GM21576 (cell line): ENCODE data around the gene BRD3.

Experiments used
- ATAC-seq: cut with Tn5 transposase; IDR thresholded peaks from one replicate; pipeline ENCODE4 v1.9.1; 2021; ENCODE audit warnings: mild to moderate bottlenecking, moderate library complexity; ENCODE audit not compliant: unreplicated experiment

BRD3 gene

DNA sequence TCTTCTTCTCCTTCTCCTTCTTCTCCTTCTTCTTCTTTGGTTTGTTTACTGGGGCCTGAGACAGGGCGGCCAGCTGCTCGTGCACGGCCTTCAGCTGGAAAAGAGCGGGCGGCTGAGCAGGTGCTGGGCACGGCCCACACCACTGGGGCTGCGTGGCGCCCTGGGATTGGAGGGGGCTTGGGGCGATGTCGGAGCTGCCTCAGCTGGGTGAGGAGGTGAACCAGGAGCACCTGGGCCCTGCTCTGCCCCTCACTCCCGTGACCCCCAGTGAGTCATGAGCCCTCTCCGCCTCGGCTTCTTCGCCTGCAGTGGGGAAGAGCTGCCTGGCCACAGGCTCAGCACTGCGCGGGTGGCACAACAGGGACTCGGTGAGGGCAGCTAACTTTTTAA, 27.7 kb downstream of the BRD3 start:
- ATAC-seq, result no peak

DNA sequence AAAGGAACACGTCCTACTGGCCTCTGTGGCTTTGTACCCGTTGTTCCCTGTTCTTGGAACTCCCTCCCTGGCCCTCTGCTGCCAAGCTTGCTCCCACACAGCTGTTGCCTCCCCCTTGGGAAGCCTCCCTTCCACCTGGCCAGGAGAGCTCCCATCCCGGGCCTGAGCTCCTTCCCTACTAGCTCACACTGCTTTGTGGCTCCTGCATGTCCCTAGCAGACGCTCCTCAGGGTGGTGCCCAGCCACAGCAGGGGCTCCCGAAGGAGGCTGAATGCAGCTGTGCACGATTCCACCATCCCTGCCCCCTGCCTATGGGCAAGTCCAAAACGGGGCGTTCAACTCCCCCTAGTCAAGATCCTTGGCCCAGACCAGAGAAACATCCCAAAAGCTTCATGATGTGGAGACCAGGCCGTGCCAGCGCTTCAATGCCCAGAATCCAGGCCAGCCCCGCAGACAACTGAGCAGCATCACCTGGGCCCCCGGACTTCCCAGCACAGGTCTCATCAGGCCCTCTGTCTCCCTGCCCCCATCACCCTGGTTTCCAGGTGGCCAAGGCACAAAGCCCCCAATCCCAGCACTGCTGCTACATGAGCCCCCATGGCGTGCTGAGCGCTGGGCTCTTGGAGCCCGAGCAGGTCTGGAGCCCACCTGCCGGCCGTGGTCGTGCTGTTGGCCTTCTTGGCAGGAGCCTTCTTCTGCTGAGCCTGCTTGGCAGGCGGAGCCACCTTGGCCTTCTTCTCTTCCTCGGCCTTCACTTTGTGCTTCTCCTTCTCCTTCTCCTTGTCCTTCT, 28.2 kb downstream of the BRD3 start:
- ATAC-seq, result no peak

DNA sequence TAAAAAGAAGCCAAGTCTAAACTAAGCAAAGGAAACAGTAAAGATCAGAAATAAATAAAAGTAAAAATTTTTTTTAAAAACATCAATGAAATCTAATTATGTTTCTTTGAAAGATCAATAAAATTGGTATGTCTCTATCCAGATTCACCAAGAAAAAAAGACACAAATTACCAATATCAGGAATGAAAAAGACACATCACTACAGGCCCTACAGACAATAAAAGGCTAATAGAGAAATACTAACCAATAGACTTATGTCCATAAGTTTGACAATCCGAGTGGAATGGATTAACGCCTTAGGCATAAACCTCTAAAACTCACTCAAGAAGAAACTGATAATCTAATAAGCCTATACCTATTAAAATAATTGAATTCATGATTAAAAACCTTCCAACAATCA, 30.2 kb downstream of the BRD3 start:
- no peak for ATAC-seq

DNA sequence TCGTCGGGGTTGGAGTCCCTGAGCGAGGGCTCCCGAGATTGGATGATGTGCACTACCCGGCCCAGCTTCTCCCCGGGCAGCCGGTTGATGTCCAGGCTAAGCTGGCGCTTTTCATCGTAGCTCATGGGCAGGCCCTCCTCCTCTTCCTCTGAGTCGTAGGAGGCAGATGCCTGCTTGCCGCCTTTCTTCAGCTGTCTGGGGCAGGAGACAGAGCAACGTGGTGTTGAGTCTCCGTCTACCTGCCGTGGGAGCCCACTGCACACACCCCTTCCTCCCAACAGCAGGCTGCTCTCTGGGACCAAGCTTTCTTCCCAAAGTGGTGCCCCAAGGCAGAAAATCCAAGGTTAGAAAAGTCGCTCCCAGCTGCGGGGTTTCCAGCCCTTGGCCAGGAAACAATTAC, 31.7 kb downstream of the BRD3 start:
- no peak for ATAC-seq

DNA sequence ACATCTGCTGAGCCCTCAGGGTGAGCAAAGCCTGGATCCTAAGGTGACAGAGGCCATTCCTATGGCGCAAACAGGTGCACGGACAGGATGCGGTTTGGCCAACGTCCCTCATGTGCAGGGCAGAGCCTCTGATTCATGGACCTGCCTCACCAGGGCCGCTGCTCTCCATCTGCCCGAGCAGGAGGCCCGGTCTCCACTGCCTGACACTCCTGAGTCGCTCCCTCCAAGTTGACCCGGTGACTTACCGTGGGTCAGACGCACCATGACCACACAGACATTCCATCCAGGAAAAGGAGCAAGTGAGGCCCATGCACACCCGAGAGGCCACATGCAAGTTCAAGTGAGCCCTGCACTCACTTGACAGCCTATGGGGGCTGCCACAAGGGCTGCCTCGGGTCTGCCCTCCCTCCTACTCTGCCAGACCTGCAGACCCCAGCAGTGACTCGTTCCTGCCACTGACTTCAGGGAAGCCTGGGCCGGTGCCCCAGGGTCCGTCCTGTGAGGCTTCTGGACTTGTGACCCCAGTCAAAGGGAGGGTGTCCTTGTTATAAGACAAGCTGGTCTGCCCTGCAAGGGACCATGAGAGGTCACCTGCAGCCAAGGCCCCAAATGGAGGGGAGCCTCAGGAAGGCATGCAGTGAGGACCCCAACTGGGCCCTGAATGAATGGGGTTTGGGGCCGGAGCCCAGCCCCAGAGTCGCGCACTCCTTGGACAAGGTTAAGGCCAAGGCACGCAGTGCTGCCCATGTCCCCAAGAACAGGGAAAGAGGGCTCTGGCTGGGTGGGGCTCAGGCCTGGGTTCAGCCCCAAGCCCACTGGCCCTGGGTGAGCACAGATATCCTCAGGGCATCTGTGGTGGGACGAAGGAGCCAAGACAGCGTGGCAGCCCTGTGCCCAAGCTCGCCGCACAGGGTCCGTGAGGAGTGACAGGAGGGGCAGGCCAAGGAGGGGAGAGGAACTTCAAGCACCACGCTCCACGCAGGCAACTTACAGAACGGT, 32.5 kb downstream of the BRD3 start:
- ATAC-seq, result no peak

DNA sequence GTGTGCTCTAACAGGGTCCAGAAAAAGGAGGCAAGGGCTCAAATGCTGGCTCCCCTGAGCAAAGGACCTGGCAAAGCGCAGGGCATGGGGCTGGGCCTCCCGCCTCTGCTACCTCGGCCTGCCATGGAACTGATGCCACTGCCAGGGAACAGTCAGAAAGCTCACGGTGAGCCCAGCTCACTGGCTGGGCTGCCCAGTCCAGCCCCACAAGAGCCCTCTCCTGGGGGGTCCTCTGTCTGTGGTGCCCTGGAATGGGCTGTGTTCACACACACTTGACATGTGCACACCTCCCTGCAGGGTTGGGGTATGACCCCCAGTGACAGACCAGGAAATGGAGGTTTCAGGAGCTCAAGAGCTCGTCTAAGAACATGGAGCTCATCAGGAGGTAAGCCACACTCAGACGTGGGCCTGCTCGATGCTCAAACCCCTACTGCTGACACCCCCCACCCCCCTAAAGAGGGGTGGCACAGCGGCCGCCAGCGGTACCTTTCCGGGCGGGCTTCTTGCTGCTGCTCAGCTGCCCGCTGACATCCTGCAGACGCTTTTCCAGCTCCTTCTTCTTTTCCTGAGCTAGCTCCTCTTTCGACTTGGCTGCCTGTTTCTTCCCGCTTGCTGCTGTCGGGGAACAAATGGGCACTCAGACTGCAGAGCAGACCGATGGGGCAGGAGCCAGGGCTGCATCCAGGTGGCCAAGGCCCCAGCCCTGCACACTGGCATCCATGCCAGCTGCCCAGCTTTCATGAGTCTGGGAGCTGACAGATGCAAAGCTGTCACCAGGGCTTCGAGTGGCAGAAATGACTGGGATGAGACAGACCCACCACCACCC, 33.4 kb downstream of the BRD3 start:
- no peak for ATAC-seq

DNA sequence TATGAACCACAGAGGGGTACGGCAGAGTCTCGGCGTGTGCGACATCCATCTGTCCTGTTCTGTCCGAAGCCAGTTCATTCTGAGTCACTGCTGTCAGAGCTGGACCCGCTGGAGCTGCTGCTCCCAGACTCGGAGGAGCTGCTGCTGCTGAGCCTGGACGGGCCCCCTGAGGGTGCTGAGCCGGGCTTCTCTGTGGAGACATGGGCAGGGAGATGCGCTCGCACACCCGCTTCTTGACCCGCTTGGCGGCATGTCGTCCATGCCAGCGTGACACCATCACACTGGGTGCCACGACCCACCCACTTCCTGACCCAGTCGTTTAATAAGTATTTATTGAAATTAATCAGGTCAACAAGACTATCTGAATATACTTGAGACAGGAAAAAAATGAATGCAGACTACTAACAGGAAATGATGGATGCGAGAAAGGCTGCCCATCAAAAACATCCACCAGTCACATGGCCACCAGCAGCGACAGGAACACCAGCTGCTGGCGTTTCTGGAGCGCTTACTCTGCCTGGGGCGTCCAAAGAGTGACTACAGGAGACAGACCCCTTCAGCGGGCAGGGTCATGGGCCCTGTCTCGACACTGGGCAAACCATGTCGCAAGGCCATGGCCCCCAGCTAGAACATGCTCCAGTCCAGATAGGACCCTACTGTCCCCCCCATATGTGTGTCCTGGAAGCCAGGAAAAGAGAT, 34.2 kb downstream of the BRD3 start:
- ATAC-seq, result no peak

DNA sequence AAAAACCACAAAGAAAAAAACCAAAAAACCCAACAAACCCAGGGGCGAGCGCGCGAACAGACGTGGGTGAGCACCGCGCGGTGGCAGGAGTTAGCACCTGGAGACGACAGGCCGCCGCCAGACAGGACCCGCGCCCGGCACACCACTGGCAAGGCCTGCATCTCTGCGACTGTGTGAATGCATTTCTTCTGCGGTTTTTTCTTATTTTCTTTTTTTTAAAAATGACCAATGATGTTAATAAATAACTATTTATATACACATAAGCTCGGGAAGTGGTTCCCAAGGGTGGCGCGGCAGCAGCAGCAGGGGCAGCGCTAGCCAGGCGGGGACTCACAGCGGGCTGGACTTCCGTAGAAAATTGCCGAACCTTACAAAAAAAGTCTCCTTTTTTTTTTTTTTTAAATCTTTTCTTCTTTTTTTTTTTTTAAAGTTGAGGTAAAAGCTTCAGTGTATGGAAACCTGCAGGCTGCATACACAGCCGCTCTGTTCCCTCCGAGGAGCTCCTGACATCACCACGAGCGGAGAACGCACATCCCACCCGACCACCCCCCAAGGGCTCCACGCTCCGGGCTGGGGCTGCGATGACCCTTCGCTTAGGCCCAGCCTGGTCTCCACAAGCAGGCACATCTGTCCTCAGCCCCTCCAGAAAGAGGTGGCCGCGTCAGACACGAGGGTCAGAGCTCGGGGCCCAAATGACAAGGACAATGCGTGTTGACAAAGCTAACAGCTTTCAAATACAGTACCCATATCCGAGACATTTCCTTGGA, 35.2 kb downstream of the BRD3 start:
- no peak for ATAC-seq

DNA sequence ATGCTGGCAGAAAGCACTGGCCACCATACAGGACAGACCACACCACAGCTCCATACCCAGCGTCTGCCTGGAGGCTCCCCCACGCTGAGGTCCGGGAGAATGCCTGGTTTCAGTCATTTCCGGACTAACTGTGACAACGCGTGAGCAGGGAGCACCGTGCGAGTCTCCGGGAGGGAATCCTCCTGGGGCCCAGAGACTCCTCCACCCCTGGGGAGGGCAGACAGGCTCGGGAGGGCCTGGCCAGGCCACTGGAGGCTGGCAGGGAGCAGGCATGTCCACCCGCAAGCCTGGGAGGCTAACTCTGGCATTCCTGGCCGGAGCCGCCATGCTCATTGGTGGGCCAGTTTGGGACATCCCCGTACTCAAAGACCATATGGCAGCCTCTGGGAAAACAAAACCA, 36.0 kb downstream of the BRD3 start:
- ATAC-seq, result no peak

DNA sequence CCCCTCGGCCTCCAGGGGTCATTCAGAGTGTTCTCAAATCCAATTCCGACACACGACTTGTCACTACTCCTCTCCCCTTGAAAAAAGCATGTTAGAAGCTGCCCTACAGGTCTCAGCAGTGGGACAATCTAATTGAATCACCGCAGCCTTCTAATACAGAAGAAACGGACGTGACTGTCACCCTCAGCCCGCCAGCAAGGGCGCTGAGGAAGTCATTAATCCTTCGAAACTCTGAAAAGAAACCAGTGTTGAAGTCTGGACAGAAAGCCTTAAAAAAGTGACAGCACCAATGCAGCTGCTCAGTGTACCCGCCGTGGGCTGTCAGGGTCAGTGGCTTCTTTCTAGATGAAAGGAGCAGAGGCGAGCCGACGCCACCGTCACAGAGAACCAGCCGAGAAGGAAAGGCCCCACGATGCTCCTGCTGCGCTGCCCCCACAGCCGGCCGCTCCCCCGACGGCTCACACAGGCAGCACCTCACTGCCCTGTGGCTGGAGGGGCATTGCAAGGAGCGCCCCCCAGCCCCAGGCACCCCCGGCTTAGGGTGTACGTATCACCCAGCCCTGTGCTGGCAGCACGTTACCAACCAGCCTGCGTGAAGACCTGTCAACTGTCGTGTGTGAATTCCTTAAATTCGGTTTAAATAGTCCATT, 36.9 kb downstream of the BRD3 start:
- no peak for ATAC-seq

DNA sequence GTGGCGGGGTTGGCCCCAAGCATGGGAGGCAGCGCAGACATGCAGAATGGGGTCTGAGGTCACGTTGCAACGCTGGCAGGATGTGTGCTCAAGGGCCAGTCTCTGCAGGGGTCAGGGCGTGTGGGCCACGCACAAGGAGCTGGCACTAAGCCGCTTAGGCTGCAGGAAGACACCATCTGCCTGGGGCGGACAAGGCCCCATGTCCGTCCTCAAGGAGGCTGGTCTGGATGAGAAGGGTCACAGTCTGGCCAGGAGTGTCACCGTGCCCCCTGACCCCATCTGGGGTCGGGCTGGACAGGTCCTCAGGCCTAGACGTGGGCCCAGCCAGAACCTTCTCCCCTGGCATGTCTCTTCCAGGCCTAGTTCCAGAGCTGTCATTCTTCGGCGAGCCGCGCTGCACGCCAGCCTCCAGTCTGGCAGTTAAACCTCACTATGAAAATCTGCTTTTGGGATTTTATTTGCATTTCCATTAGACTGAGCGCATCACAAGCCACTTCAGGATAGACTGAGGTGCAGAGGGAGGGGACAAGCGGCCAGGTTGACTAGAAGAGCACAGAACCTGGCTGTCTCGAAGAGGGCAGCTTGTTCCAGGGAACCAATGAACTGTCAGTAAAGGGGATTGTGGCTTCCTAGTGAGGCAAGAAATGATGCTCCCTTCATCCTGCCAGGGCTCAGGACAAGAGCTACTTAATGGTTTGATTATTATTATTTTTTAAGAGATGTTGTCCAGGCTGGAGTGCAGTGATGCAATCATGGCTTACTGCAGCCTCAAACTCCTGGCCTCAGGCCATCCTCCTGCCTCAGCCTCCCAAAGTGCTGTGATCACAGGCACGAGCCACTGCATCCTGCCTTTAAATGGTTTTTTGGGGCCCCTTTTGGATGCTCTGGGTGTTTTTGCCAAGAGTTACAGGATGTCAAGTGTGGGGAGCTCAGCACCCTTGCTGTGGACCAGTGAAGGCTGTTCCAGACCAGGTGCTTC, 38.3 kb downstream of the BRD3 start:
- ATAC-seq, result no peak

DNA sequence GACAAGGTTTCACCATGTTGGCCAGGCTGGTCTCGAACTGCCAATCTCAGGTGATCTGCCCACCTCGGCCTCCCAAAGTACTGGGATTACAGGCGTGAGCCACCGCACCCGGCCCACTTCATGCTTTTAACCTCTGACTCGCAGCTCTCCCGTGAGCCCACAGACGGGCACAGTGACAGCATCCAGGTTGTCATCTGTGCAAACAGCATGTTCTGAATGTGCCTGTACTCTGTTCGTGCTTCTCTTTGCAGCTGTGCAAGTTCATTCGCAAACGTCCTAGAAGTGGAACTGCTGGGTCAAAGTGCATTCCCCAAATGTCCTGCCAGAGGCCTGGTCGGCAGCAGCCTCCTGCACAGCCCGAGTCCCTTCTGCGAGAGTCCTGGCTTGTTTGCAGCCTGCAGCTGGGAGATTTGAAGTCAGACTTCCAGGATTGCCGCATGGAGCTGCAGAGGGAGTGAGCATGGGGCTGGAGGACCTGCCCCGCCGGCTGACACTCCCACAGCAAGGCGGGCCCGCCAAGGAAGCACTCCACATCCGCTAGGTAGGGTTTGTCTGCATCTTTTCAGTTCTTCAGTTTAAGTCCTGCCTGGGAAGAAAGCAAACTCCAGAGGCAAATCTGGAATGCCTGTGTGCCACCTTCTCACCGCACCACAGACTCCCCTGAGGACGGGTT, 39.1 kb downstream of the BRD3 start:
- no peak for ATAC-seq

DNA sequence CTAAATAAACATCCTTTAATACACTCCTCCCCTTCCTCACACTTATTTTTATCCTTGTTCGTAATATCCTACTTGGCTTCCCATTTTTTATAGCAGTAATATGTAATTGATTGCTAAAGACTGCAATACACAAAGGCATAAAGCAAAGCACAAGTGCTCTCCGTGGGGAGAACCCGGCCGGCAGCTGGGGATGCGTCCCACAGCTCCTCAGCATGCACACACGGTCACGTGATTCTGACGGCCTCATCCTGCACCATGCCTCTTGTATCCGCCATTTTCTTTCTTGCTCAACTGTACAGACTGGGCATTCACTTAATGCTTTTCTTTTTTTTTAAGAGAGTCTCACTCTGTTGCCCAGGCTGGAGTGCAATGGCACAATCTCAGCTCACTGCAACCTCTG, 39.8 kb downstream of the BRD3 start:
- no peak for ATAC-seq

DNA sequence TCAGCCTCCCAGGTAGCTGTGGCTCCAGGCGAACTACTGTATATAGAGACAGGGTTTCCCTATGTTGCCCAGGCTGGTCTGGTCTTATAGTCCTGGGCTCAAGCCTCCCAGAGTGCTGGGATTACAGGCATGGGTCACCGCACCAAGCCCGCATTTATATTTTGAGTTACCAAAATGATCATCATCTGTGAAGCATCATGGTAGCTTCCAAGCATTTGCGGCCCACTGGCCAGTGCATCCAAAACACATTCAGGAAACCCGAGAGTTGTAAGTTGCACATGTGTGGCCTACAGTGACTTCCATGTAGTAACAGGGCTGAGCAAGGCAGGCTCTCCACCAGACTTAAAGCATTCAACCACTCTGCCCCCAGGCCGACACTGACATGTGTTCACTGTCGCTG, 40.3 kb downstream of the BRD3 start:
- no peak for ATAC-seq

DNA sequence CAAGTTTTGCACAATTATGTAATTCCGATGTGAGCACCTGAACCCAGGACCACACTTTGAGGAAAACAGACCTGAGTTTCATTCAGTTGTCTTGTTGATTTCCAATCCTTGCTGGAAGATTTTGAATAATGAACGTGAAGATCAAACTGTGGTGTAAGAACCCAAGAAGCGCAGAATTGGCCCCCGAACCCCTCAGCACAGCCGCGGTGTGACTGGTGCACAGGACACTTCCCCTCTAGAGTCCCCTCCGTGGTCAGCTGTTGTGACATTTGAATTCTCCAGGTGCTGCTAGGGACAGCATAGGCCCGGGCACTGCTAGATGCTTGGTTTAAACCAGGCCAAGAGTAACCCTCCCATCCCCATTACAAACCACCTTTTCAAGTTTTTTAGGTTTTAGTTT, 40.8 kb downstream of the BRD3 start:
- no peak for ATAC-seq

DNA sequence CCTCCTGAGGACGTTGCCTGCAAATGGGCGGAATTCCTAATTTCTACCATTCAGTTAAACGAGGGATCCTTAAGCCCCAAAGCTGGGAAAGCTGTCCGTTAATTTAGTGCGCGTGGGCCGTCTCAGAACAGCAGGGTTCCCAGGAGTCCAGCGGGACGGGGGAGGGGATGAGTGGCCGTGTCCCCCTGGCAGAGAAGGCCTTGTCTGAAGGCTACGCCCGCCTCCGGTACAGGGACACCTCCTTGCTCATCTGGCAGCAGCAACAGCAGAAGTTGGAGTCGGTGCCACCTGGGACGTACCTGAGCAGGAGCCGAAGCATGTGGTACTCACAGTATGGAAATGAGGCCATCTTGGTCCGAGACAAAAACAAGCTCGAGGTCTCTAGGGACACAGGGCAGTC, 41.2 kb downstream of the BRD3 start:
- no peak for ATAC-seq
